NCI-H2196 treated with DMSO at 0.1 percent for 48 hours (cell line): ENCODE measurements around the gene DAG1.
A peak's percentile ranks its signal among the peaks of the same experiment; 100 is the strongest.

Experiments used
- DNase-seq: peaks from one replicate; lab custom pipeline; 2025; ENCODE audit not compliant: unreplicated experiment; lab: John Stamatoyannopoulos, UW

Gene DAG1

DNA sequence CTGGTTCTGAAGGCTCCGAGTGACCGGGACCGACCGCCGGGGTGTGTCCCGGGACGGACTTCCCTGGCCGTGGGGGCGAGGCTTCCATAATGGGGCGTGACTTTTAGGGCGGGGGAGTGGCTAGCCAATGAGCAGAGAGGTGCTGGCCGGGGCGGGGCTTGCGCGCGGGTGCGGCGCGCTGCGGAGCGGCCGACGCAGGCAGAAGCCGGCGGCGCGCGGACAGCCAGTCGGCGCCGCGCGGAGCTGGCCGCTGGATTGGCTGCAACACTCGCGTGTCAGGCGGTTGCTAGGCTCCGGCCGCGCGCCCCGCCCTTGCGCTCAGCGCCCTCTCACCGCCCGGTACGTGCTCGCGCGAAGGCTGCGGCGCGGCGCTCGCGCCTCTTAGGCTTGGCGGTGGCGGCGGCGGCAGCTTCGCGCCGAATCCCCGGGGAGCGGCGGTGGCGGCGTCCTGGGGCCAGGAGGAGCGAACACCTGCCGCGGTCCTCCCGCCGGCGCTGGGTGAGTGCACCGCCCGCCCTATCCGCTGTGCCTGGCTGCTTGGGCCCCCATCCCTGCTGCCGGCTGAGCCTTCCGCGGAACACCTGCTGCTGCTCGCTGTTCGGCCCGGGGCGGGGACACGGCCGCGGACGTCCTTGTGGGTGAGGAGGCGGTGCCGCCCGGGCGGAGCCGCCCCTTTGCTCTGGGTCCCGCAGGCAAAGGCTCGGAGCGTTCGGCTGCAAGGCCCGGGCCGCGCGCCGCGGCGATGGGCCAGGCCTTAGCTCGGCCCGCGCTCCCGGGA, at the start of gene DAG1:
Gene DAG1 (plus strand): TSS at position 332 of the 778 bp plus-strand sequence. CDS start 40,268 bp downstream, outside the sequence.
- DNase-seq = peak; percentile 74

DNA sequence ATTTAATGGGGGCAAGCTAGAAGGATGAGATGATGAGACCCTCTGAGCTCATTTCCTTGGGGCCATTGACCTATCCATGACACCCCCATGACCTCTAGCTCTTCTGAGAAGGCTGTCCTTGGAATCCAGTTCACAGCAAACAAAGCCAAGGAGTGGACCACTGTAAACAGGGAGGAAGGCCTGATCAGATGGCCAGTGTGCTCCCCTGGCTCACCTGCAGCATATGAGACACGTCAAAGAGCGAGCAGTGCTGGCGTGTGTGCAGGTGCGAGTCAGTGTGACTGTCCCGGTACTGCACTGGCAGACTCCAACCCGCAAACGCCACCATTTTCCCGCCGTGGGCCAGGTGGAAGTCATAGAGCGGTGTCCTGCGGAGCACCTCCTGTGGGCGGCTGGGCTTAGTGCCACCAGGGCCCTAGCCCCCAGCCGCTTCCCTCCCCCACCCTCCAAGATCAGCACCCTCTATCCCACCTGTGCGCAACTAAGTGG, 48.1 kb upstream of the DAG1 start:
- DNase-seq = no peak

- DNase-seq = no peak
Observed at GRCh38 chr3:49422379-49423248, 47.5 kb upstream of the DAG1 start, which contains the start of gene AMT. Gene AMT, minus strand, starts transcription at chr3:49422473. Its CDS starts 23 bp downstream, at chr3:49422450.

GRCh38 chr3:49424816-49425215, 45.3 kb upstream of the DAG1 start:
- no peak for DNase-seq

DNA sequence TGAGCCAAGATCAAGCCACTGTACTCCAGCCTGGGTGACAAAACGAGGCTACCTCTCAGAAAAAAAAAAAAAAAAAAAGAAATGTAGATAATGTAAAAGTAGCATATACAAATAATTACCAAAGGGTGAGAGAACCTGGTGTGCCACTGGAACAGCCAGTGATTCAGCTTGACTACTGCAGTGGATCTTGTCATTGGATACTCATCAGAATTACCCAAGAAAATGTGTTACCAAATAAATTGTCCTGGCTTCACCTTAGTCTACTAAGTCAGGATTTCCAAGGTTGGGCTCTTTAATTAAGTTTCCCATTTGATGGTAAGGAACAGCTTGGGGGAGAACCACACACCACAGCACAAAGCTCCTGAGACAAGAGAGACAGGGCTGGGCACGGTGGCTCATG, 42.5 kb upstream of the DAG1 start:
- no peak for DNase-seq

DNA sequence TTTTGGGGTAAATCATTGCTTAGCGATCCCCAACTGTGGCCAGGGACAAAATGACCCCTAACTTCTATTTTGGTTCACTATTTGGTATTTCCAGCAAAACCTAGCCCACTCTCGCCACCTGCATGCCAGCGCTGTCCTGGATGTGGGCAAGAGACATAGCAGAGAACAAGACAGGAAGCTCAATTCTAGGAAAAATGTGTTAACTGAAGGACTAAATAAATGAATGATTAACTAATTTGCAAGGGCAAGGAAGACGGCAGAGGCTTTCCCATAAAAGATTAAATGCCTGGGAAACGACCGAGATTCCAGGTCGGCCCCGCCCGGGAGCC, 41.4 kb upstream of the DAG1 start:
- no peak for DNase-seq

- DNase-seq = no peak
Observed at GRCh38 chr3:49434731-49435130, 35.3 kb upstream of the DAG1 start.

DNA sequence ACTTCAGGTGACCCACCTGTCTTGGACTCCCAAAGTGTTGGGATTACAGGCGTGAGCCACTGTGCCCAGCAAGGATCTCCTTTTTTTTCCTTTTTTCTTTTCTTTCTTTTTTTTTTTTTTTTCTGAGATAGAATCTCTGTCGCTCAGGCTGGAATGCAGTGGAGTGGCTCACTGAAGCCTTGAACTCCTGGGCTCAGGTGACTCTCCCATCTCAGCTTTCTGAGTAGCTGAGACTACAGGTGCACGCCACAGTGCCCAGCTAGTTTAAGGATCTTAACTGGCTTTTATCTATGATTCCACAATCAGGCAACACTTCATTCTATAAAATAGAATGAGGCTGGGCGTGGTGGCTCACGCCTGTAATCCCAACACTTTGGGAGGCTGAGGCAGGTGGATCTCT, 24.7 kb upstream of the DAG1 start:
- DNase-seq = no peak

DNA sequence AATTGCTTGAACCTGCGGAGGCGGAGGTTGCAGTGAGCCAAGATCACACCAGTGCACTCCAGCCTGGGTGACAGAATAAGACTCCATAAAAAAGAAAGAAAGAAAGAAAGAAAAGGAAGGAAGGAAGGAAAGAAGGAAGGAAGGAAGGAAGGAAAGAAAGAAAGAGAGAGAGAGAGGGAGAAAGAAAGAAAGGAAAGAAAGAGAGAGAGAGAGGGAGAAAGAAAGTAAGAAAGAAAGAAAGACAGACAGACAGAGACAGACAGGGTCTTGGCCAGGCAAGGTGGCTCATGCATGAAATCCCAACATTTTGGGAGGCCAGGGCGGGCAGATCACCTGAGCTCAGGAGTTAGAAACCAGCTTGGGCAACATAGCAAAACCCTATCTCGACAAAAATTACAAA, 16.4 kb upstream of the DAG1 start:
- no peak for DNase-seq

GRCh38 chr3:49454458-49454857, 15.6 kb upstream of the DAG1 start:
- peak; percentile 3 for DNase-seq

- DNase-seq = no peak
Observed at GRCh38 chr3:49454898-49455681, 15.0 kb upstream of the DAG1 start.

- DNase-seq = no peak
Observed at GRCh38 chr3:49456466-49456865, 13.6 kb upstream of the DAG1 start.

- DNase-seq = no peak
Observed at GRCh38 chr3:49460188-49460890, 9.7 kb upstream of the DAG1 start.

DNA sequence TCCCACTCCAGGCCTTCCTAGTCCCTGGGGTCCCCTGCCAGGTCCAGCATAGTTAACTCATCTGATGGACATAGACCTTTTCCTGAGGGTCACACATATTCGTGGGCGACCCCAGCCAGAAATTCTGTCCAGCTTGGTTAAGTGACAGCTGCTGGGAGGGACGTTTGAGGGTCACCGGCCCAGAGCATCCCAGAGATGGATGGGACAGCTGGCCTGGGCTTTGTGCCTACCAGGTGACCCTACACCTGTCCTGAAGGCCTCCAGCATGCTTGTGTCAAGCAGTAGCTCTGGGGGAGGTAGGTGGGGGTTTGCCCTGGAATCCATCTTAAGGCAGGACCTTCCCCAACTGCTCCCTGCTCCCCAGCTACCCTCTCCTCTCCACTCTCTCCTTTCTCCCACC, 9.1 kb upstream of the DAG1 start:
- no peak for DNase-seq

DNA sequence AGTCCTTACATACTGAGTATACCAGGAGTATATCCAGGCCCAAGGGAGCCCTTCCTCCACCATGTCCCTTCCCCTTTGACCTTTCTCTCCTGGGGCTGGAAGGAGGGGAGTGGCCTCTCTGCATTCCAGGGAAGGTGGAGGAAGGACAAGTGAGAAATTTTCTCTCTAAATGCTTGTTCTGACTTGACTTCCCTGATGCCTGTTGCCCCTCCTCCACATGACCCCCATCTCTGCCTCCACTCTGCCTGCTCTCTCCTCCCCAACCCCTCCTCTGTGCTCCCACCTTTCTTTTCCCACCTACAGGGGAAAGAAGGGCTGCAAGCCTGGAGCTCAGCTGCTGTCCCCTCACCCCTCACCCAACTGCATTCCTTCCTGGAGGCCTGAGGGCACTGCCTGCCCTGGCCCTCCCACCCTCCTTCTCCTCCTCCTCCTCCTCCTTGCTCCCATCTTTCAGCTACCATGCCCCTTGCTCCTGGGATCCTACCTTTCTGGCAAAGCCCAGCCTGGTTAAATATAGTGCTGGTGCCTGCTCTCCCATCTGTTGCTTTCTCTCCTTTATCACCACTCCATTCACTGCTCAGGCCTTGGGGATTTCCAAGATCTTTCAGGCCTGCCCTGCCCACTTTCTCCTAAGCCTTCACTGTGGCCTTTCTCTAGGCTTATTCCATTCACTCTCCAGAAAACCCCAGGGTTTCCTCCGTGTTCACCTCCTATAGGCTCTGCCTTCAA, 8.5 kb upstream of the DAG1 start:
- DNase-seq = no peak

- DNase-seq = no peak
Observed at GRCh38 chr3:49462222-49462621, 7.8 kb upstream of the DAG1 start.

GRCh38 chr3:49465270-49466034, 4.6 kb upstream of the DAG1 start:
- no peak for DNase-seq

- no peak for DNase-seq
Observed at GRCh38 chr3:49466085-49466484, 4.0 kb upstream of the DAG1 start.
